Kidney (tissue), 22 donors: ENCODE measurements around the gene XKR3. TPM values are rescaled to one million over a fixed set of nuclear protein-coding genes. Genes with fewer than 3 reads are reported as not detected.
"Not testable (repeated sequence)": the region's sequence is repeated elsewhere in the genome, so short reads cannot be mapped to it uniquely, and the experiment has no call there.

Source experiments
- DNase-seq, 5 donors: peaks; one replicate each; pipeline ENCODE4 v3.0.0-alpha.2; 2013 to 2020
- FAIRE-seq: peaks from 2 replicates; lab custom pipeline; 2012; peaks lifted over from hg19 to GRCh38; lab: Jason Lieb, UNC
- H3K27ac ChIP-seq, 2 donors: one replicate each; pipeline ENCODE4 v1.7.0; 2013; ENCODE audit warnings: low read depth in 2 of 2, low read length in 2 of 2, inconsistent platforms in 1 of 2
- H3K27me3 ChIP-seq: one replicate; pipeline ENCODE4 v1.7.1; 2013; ENCODE audit warnings: low read length, inconsistent platforms; ENCODE audit not compliant: control insufficient read depth, insufficient read depth
- H3K36me3 ChIP-seq, 3 donors: one replicate each; pipeline versions ENCODE4 v1.7.0 to v1.7.1; 2013; ENCODE audit warnings: low read length in 3 of 3, control low read depth in 1 of 3, inconsistent platforms in 1 of 3; ENCODE audit not compliant: insufficient read depth in 3 of 3, control insufficient read depth in 2 of 3
- H3K4me1 ChIP-seq, 3 donors: one replicate each; pipeline versions ENCODE4 v1.7.0 to v1.7.1; 2013; ENCODE audit warnings: low read length in 3 of 3, inconsistent platforms in 1 of 3, low read depth in 1 of 3; ENCODE audit not compliant: control insufficient read depth in 2 of 3, insufficient read depth in 2 of 3
- H3K4me3 ChIP-seq, 3 donors: one replicate each; pipeline versions ENCODE4 v1.7.0 to v1.8.1; 2013; ENCODE audit warnings: low read length in 3 of 3, control low read depth in 1 of 3, inconsistent platforms in 1 of 3
- H3K9ac ChIP-seq, 3 donors: one replicate each; pipeline versions ENCODE4 v1.7.0 to v1.7.1; 2013; ENCODE audit warnings: low read length in 3 of 3, control low read depth in 1 of 3, inconsistent platforms in 1 of 3
- H3K9me3 ChIP-seq, 3 donors: one replicate each; pipeline versions ENCODE4 v1.7.0 to v1.7.1; 2013; ENCODE audit warnings: low read length in 3 of 3, control low read depth in 1 of 3, inconsistent platforms in 1 of 3; ENCODE audit not compliant: control insufficient read depth in 2 of 3, insufficient read depth in 1 of 3
- CTCF ChIP-seq: IDR thresholded peaks from 3 replicates; pipeline ENCODE4 v1.5.1; 2012; ENCODE audit warnings: mild to moderate bottlenecking, moderate library complexity, borderline replicate concordance; ENCODE audit not compliant: insufficient read depth; ENCODE audit errors: extremely low read depth
- intact Hi-C: fragments of 100-400 bp; cut with DNase I; formaldehyde crosslinking; loops from one replicate; pipeline ENCODE4 v1.11.1; 2022
- long read RNA-seq, 10 donors: library from polyadenylated mRNA in 1 of 10; unstranded in 1 of 10; transcript quantifications; one replicate each; pipeline ENCODE4 v2.0.0 and lab custom pipeline, GENCODE V29; 2021 to 2026
- polyA plus RNA-seq: library from polyadenylated mRNA; stranded (reverse); fragments of 350-450 nt; fragmentation: Illumina TruSeq; extraction: RNeasy Lipid Tissue Mini Kit (QIAGEN cat#74804); gene quantifications from one replicate; pipeline ENCODE4 v1.2.3, GENCODE V29; 2014; ENCODE audit warnings: low read depth, low replicate concordance; ENCODE audit not compliant: insufficient read depth
- total RNA-seq: library from RNA; stranded (reverse); fragmentation: NEBNext Ultra II Directional; extraction: Animal tissue kit (Norgen Biotek cat#: 25700); gene quantifications from one replicate; pipeline ENCODE4 v1.2.1, GENCODE V29; 2021
- donor health status: control.
- donor health status: control.
- donor health status: control.
- donor health status: control.
- donor health status: control.
- donor health status: DM: yes; HTN: yes; CAD: no.
- donor health status: Normal renal cell carcinoma (clear cell type).

XKR3 gene
- total RNA-seq (not detected), polyA plus RNA-seq (not detected)
- long read RNA-seq, donor 1: 0 reads
- long read RNA-seq, donor 2: 0 reads
- long read RNA-seq, donor 3: 0 reads
- long read RNA-seq, donor 4: 0 reads
- long read RNA-seq, donor 5: 0 reads
- long read RNA-seq, donor 6: 0 reads
- long read RNA-seq, donor 7: 0 reads
- long read RNA-seq, donor 8: 0 reads
- long read RNA-seq, donor 9: 0 reads
- long read RNA-seq, donor 10: 0 reads

- DNase-seq (peak in 1 of 5 donors; percentile 0), FAIRE-seq (no peak)
- Histone ChIP-seq H3K9ac (no peak within 1 kb of the TSS), H3K27me3 (no peaks in the 10 kb centered on the region), H3K27ac (no peak within 1 kb of the TSS), H3K4me3 (no peak within 1 kb of the TSS), H3K9me3 (no peaks in the 10 kb centered on the region), H3K36me3 (no peaks in the 10 kb centered on the region), H3K4me1 (no peaks in the 10 kb centered on the region)
- TF ChIP-seq CTCF: no peak
- intact Hi-C loops: no loop called here
Observed at GRCh38 chr22:16824716-16825687, at the start of gene XKR3. XKR3 (minus strand) TSS chr22:16825411; CDS start chr22:16808073, 17,338 bp downstream.

- intact Hi-C loops, DNase-seq, FAIRE-seq, H3K9me3 ChIP-seq, H3K9ac ChIP-seq, H3K36me3 ChIP-seq, H3K27me3 ChIP-seq, H3K4me1 ChIP-seq, H3K27ac ChIP-seq, H3K4me3 ChIP-seq: not testable (repeated sequence)
Observed at GRCh38 chr22:16869640-16870039, 44.4 kb upstream of the XKR3 start.

- intact Hi-C loops: no loop called here
- FAIRE-seq (no peak), DNase-seq (no peak)
- no peak overlapping the region for H3K27ac ChIP-seq
- TF ChIP-seq CTCF: no peak
- no peaks in the 10 kb centered on the region for H3K9me3 ChIP-seq
- H3K4me1 ChIP-seq: no peaks in the 10 kb centered on the region
- no peak overlapping the region for H3K9ac ChIP-seq
- no peaks in the 10 kb centered on the region for H3K36me3 ChIP-seq
- no peaks in the 10 kb centered on the region for H3K27me3 ChIP-seq
- no peak overlapping the region for H3K4me3 ChIP-seq
Observed at GRCh38 chr22:16866167-16866566, 41.0 kb upstream of the XKR3 start.

GRCh38 chr22:16856851-16857250, 31.6 kb upstream of the XKR3 start:
- intact Hi-C loops, H3K4me1 ChIP-seq, H3K27me3 ChIP-seq, H3K4me3 ChIP-seq, H3K9me3 ChIP-seq, FAIRE-seq, H3K36me3 ChIP-seq, H3K27ac ChIP-seq, DNase-seq, H3K9ac ChIP-seq: not testable (repeated sequence)
